Fibroblast of upper back skin (primary cell): ENCODE results near the gene PLCG2.
A peak's percentile ranks its signal among the peaks of the same experiment; 100 is the strongest.
"Not testable (repeated sequence)": the region's sequence is repeated elsewhere in the genome, so short reads cannot be mapped to it uniquely, and the experiment has no call there.

ENCODE experiments used
- DNase-seq: peaks from one replicate; pipeline ENCODE4 v3.0.0-alpha.2; 2013

PLCG2 gene

DNA sequence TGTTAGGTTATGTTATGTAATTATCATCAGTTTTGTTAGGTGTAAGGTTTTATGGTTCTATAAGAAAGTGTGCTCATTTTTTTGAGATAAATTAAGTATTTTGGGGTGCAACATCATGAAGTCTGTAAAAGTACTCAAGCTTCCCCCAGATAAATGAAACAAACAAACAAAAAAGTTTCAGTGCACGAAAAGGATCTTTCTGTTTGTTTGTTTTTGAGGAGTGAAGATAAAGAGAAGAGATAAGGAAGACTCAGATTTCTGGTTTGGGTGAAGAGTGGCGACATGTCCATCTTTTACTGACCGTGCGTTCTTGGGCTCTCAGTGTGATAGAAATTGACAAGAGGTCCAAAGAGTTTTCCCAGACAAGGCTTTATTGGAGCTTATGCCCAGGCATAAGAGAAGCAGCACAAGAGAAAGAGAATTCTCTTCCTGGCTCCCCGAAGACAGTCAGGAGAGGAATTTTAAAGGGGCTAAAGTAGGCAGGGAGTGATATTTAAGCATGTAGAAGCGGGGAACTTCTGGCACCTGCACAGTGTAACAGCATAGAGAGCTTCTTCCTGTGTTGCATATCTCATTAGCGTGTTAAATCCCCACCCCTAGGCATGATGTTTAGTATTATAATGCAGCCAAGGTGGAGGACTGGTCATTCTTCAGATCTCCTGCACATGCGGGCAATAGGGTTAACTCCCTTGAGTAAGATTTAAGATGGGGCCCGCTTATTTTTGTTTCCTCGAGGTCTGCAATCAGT lies 71.3 kb downstream of the PLCG2 start:
- DNase-seq = no peak

GRCh38 chr16:81852347-81852746 lies 73.3 kb downstream of the PLCG2 start:
- no peak for DNase-seq

DNA sequence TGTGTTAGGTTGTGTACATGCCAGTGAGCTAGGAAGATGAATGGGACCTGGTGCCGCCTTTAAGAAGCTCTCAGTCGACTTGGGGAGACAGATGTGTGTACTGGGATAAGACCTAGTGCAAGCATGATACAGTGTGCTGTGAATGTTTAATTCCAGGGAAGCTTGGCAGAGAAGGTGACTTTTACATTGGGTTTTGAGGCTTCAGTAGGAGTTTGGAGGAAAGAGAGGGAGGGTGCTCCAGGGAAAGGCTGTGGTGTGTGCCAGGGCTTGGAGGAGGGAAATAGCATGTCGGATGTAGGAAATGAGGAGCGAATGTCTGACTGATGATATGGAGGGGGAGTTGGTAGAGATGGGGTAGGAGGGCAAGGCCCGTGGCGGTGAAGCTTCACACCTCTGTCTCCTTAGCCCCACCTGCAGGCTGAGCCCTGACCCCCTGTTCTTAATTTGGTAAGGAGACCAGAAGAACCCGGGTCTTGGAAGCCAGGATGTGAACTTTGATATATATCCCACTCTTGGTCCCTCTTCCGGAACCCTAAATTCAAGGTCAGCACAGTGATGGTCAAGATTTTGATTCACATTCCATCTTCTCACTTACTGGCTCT lies 76.6 kb downstream of the PLCG2 start:
- DNase-seq = no peak

GRCh38 chr16:81860287-81861266 lies 81.5 kb downstream of the PLCG2 start:
- no peak for DNase-seq

GRCh38 chr16:81861503-81861902 lies 82.4 kb downstream of the PLCG2 start:
- DNase-seq = no peak

- DNase-seq = no peak
Measured at GRCh38 chr16:81861915-81862314, 82.8 kb downstream of the PLCG2 start.

DNA sequence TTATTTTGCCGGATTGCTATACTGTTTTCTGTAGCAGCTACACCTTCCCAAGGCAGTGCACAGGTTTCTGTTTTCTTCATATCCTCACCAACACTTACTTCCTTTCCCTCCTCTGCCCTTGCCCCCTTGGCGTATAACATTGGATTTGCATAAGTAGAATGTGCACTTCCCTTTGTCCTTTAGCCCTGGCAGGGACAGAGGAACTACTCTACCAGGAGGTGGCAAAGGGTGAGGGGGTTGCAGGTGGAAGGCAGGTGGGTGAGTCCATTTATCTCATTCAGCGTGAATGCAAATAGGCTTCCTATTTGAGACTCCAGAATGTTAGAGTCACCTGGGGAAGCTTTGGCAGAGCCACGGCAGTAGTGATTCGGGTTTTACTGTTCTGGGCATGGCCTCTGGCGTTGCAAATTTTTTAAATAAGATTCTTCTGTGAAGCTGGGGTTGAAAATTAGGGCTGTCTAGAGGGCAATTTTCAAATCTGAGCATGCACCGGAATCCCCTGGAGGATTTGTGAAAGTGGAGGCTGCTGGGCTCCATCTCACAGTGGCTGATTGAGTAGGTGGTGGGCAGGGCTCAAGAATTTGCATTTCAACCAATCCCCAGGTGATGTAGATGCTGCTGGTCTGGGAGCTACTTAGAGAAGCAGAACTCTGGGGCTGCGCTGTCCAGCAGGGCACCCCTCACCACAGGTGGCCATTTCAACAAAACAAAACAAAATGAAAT lies 84.7 kb downstream of the PLCG2 start:
- DNase-seq = no peak

- DNase-seq = no peak
Measured at GRCh38 chr16:81864646-81865382, 85.7 kb downstream of the PLCG2 start.

DNA sequence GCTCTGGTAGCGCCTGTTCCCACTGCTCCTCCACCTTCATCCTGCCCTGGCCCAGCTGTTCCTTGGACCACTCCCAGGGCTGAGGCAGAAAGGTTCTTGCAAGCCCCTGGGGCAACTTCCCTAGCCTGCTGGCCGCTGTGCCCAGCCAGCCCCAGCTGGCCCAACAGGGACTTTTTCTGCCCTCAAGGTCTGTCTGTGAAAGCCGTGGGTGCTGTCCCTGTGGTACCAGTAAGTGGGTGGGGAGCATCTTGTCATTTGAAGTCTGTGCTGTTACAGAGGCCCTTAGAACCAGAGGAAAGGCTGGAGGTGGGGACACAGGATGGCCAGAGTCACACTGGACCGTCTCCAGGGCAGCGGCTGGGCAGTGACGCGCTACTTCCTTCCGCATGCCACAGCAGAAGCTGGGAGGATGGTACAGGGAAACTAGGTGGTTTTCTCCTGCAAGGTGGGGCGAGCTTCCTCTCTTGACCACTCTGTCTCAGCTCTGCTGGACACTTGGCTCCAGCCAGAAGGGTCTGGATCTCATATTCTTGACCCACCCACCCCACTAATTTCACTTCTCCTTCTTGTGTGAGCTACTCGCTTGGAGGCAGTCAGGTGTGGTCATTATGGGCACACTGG lies 87.8 kb downstream of the PLCG2 start:
- DNase-seq = no peak

DNA sequence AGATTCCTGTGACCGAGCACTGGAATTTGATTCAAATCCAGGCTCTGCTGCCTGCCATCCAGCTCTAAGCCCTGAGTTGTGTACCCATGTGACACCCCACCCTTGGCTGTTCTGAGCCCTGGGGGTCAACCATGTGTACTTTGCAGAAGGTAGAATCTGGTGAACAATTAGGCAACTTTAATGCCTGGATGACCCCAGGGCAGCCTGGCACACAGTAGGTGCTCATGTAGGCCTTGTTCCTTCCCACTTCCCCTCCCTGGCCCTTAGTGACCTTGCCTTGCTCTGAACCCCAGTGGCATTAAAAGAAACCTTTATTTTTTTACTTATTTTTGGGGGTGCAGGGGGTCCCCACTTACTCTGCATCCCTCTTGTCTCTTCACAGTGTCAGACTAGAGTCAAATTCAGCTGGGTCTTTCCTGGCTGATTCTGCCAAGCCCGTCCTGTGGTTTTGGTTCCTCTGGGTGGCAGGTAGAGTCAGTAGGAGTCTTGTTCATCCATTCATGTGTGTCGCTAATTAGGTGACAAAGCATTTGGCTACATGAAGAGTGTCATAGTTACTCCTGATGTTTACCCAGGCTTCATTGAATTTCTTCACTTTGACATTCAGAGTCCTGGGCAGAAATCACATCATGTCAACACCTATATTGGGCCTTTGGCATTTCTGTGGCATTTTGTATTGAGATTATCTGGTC lies 89.1 kb downstream of the PLCG2 start:
- no peak for DNase-seq

DNA sequence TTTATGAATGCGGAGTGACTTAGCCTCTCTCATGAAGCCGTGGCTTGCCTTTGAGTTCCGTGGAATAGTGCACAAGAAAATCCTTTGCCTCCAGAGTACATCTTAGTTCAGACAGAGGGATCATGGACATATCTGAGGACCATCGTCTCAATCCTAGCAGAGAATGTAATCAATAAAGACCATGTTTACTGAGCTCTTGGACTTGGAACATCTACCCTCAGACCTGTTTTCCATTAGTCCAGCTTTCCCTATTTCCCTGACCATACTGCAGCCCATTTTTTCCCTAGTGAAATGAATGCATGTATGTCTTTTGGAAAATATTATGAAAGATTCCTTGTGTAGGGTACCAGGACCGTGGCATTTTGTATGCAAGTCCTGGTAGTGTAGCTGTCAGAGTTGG lies 90.2 kb downstream of the PLCG2 start:
- no peak for DNase-seq

DNA sequence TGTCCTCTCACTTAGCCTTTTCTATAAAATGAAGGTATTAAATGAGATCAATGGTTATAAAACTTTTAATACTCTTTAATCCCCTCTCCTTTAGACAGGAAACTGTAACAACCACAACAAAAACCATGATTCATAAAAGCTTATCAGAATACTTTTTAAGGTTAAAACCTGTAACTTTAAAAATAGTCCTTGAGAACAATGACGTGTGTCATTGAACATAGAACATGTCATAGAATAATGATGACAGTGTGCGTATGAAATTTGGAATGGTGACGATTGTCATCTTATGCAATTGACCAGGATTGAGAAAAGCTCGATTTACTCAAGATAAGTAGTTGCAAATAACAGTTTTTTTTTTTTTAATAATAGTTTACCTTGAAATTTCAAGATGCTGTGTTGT lies 94.1 kb downstream of the PLCG2 start:
- no peak for DNase-seq

DNA sequence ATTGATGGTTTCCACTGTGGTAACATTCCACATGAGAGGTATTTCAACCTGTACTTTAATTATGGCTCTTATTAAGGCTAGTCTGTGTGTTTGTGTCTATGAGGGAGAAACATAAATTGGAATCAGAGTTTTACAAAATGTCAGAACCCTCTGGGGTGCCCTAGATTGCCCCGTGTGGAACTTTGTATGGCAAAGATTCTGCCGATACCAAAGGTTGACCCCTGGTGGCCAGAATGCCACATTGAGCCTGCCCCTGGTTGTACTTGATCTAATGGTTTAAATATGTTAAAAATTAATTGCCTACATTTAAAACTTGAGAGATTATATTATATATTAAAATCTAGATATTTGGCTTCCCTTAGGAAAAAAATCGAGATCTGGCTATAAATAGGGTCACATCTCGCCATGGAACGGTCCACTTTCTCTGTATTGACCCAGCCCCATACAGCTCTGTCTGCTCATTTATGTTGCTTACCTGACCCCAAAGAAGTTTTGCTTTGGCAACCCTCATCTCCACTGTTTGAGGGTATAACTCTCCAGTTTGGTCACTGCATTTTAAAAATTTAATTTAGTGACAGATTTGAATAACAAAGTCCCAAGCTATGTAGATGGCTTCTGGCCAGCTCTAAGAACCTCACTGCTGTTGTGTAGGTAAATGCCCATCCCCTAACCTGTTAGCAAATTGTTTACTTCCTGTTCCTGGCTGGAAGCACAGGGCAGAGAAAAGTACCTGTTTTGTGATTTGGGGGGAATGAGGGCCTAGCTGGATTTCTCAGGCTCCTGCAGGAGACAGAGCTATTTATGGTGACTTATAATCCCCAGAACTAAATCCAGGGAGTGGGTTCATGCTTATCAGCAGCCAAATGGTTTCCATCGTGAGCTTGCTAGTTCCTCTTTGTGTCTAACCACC lies 95.0 kb downstream of the PLCG2 start:
- peak; percentile 43 for DNase-seq

DNA sequence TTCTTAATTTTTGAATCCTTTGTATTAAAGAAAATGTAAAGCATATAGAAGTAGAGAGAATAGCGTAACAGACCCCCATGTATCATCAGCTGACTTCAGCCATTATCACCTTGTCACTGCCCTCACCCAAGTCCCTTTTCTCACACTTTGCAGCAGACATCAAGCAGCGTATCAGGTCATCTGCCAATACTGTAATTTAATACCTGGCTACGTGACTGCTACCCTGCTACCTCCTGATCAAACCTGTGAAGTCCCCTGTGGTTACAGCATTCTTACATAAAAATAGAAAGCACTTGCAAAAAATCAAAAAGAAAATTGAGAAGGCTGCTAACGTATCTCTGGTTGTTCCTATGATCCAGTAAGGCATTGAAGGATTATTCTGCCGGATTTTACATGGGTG lies 96.4 kb downstream of the PLCG2 start:
- DNase-seq = no peak

DNA sequence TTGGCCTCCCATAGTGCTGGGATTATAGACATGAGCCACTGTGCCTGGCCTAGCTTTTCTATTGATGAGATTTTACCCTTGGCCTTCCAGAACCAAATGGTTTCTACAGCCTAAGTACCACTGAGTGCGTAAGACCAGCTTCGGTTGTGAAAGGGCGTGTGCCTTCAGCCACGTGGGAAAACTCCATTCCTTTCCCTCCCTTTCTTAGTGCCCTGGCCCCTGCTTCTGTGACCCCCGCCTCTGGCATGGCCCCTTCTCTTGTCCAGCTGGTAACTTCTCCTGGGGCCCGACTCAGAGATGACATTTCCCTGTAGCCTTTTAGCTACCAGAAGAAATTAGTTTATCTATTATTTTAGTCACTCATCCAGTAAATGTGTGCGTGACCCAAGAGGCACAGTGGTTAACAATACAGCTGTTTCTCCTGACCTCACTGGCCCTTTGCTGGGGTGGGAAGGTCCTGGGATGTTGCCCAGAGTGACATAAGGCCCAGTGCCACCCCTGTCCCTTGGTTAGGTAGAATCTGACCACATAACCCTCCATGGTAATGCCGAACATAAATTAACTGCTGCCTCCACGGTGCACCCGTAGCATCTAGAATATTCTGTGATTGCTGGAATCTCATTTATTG lies 97.3 kb downstream of the PLCG2 start:
- no peak for DNase-seq

DNA sequence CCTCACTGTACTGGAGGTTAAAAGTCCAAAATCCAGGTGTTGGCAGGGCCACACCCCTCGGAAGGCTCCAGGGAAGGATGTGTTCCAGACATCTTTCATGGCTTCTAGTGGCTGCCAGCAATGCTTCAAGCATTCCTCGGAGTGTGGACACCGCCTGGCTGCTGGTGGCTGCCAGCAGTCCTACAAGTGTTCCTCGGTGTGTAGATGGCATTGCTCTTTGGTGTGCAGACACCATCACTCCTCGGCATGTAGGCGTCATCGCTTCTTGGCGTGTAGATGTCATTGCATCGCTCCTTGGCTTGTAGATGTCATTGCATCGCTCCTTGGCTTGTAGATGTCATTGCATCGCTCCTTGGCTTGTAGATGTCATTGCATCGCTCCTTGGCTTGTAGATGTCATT lies 98.4 kb downstream of the PLCG2 start:
- DNase-seq = not testable (repeated sequence)

DNA sequence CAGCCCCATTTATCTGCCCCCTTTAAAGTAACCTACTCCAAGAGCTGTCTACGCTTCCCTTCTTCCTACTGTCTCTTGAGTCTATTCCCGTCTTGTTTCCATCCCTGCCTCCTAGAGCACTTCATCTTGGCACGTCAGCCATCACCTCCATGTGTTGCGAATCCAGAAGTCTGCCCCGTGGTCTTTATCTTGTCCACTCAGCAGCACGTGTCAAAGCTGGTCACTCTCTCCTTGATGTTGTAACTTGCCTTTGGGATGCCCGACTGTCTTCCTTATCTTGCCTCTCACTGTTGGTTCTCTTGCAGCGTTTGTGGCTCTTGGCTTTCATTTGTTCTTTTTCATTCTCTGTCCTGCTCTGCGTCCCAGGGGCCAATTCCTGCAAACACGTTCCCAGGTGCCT lies 99.4 kb downstream of the PLCG2 start:
- DNase-seq = no peak

DNA sequence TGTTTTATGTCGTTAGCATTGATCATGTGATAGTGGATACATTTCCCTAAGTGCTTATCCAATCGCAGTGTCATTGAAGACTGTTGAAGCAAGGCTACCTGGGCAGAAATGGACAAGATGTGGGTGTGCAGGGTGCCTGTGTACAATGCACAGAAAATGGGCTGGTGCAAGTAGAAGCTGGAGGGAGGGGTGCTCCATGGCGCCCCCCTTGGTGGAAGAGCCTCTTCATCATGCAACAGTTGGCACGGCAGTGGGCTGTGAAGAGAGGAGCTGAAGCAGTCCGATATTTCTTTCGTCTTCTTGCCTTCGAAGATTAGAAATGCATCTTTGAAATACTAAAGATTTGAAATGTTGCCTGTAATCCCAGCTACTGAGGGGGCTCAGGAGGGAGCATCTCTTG lies 100.5 kb downstream of the PLCG2 start:
- no peak for DNase-seq

GRCh38 chr16:81880816-81881215 lies 101.7 kb downstream of the PLCG2 start:
- no peak for DNase-seq

DNA sequence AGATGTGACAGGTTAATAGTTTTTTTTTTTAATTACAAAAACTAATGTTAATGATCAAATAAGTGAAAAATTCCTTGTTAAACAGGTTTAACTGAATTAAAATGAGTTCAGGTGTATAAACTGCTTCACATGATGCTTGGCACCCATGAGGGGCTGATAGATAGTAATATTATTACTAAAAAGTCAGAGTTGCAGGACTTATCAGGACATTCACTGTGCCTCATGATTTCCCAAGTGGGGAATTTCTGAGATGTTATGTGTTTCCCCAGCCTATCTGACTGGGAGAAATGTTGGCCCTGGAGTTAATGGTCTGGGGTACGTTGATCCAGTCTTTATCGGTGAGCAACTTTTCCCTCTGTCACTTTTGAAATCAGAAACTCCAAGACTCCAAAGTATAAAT lies 102.1 kb downstream of the PLCG2 start:
- DNase-seq = no peak
